Measurements from ENCODE around the gene CAPN5. TPM values are rescaled to one million over a fixed set of nuclear protein-coding genes. Genes with fewer than 3 reads are reported as not detected.

The CAPN5 gene
- total and polyA plus RNA-seq, 2 of the 13 experiments (the other 11 are each of a cell fraction or from before 2014, with no cell fraction given), result 0.27 to 1.2 TPM

DNA sequence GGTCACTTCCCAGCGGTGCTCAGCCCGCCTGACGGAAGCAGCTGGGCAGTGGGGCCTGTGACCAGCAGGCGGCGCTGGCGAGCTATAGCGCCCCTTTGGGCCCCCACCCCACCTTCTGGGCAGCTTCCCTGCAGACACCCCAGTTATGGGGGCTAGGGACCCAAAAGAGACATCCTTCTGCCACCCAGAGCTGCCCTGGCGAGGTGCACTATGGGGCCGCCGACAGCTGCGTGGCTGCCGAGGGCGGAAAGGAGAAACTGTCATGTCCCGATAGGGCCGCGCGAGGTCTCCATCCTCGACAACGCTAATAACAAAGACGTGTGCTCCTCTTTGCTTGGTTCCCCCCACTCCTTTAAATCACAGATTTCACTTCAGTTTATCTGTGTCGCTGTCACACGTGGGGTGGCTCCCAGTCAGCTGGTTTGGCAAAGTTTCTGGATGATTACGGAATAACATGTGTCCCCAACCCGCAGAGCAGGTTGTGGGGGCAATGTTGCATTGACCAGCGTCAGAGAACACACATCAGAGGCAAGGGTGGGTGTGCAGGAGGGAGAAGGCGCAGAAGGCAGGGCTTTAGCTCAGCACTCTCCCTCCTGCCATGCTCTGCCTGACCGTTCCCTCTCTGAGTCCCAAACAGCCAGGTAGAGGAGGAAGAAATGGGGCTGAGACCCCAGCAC, 60.6 kb downstream of the CAPN5 start (continued):
- TF ChIP-seq ZBTB7B (CRISPR knock-in tag; IDR thresholded peaks at IDR 0.05), result peak; percentile 69; the same call in 1 of the 2 replicates
- TF ChIP-seq NFYC (CRISPR knock-in tag; IDR thresholded peaks at IDR 0.05), result 0 out of 2 replicates have a peak, but pooled peaks have one; percentile 12
- TF ChIP-seq ZNF614 (CRISPR knock-in tag; IDR thresholded peaks at IDR 0.05; ENCODE audit: borderline replicate concordance), result 0 out of 2 replicates have a peak, but pooled peaks have one; percentile 14
- no peak for TF ChIP-seq ETV6 (CRISPR knock-in tag; conservative IDR thresholded peaks at IDR 0.05)
- TF ChIP-seq, protein P1, sequence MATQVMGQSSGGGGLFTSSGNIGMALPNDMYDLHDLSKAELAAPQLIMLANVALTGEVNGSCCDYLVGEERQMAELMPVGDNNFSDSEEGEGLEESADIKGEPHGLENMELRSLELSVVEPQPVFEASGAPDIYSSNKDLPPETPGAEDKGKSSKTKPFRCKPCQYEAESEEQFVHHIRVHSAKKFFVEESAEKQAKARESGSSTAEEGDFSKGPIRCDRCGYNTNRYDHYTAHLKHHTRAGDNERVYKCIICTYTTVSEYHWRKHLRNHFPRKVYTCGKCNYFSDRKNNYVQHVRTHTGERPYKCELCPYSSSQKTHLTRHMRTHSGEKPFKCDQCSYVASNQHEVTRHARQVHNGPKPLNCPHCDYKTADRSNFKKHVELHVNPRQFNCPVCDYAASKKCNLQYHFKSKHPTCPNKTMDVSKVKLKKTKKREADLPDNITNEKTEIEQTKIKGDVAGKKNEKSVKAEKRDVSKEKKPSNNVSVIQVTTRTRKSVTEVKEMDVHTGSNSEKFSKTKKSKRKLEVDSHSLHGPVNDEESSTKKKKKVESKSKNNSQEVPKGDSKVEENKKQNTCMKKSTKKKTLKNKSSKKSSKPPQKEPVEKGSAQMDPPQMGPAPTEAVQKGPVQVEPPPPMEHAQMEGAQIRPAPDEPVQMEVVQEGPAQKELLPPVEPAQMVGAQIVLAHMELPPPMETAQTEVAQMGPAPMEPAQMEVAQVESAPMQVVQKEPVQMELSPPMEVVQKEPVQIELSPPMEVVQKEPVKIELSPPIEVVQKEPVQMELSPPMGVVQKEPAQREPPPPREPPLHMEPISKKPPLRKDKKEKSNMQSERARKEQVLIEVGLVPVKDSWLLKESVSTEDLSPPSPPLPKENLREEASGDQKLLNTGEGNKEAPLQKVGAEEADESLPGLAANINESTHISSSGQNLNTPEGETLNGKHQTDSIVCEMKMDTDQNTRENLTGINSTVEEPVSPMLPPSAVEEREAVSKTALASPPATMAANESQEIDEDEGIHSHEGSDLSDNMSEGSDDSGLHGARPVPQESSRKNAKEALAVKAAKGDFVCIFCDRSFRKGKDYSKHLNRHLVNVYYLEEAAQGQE (IDR thresholded peaks at IDR 0.05; ENCODE audit: borderline replicate concordance in 1 of 2, low read depth in 1 of 2, low read length in 2 of 2), result no peak
- no peak for TF ChIP-seq KLF11 (CRISPR knock-in tag; IDR thresholded peaks at IDR 0.05)
- 0 out of 2 replicates have a peak, but pooled peaks have one; percentile 41 for TF ChIP-seq ZFP37 (CRISPR knock-in tag; IDR thresholded peaks at IDR 0.05; ENCODE audit: borderline replicate concordance)
- TF ChIP-seq, protein P2, sequence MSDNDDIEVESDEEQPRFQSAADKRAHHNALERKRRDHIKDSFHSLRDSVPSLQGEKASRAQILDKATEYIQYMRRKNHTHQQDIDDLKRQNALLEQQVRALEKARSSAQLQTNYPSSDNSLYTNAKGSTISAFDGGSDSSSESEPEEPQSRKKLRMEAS (IDR thresholded peaks at IDR 0.05), result peak; percentile 50
- TF ChIP-seq ZNF570 (CRISPR knock-in tag; IDR thresholded peaks at IDR 0.05; ENCODE audit: borderline replicate concordance), result no peak
- TF ChIP-seq, protein P3, sequence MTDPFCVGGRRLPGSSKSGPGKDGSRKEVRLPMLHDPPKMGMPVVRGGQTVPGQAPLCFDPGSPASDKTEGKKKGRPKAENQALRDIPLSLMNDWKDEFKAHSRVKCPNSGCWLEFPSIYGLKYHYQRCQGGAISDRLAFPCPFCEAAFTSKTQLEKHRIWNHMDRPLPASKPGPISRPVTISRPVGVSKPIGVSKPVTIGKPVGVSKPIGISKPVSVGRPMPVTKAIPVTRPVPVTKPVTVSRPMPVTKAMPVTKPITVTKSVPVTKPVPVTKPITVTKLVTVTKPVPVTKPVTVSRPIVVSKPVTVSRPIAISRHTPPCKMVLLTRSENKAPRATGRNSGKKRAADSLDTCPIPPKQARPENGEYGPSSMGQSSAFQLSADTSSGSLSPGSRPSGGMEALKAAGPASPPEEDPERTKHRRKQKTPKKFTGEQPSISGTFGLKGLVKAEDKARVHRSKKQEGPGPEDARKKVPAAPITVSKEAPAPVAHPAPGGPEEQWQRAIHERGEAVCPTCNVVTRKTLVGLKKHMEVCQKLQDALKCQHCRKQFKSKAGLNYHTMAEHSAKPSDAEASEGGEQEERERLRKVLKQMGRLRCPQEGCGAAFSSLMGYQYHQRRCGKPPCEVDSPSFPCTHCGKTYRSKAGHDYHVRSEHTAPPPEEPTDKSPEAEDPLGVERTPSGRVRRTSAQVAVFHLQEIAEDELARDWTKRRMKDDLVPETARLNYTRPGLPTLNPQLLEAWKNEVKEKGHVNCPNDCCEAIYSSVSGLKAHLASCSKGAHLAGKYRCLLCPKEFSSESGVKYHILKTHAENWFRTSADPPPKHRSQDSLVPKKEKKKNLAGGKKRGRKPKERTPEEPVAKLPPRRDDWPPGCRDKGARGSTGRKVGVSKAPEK (CRISPR knock-in tag; IDR thresholded peaks at IDR 0.05; ENCODE audit: borderline replicate concordance), result 0 out of 2 replicates have a peak, but pooled peaks have one; percentile 24
- no peak for TF ChIP-seq ZNF253 (CRISPR knock-in tag; IDR thresholded peaks at IDR 0.05; ENCODE audit: borderline replicate concordance)
- peak; percentile 38; the same call in 1 of the 2 replicates for TF ChIP-seq NRL (CRISPR knock-in tag; IDR thresholded peaks at IDR 0.05; ENCODE audit: borderline replicate concordance)
- TF ChIP-seq MXI1 (IDR thresholded peaks at IDR 0.05; ENCODE audit: borderline replicate concordance, low read depth, low read length), result peak; percentile 43; the same call in 2 of the 3 replicates
- TF ChIP-seq ZNF879 (CRISPR knock-in tag; IDR thresholded peaks at IDR 0.05), result no peak
- TF ChIP-seq ZNF616 (CRISPR knock-in tag; IDR thresholded peaks at IDR 0.05; ENCODE audit: low read depth), result no peak; the same call in 1 of the 2 replicates
- TF ChIP-seq, protein P4, sequence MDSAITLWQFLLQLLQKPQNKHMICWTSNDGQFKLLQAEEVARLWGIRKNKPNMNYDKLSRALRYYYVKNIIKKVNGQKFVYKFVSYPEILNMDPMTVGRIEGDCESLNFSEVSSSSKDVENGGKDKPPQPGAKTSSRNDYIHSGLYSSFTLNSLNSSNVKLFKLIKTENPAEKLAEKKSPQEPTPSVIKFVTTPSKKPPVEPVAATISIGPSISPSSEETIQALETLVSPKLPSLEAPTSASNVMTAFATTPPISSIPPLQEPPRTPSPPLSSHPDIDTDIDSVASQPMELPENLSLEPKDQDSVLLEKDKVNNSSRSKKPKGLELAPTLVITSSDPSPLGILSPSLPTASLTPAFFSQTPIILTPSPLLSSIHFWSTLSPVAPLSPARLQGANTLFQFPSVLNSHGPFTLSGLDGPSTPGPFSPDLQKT (CRISPR knock-in tag; IDR thresholded peaks at IDR 0.05; ENCODE audit: borderline replicate concordance), result no peak
- no peak; the same call in none of the 2 replicates for TF ChIP-seq HDAC1 (CRISPR knock-in tag; IDR thresholded peaks at IDR 0.05)
- no peak for TF ChIP-seq ZNF354B (CRISPR knock-in tag; IDR thresholded peaks at IDR 0.05)
- no peak; the same call in 1 of the 2 replicates for TF ChIP-seq KLF12 (CRISPR knock-in tag; IDR thresholded peaks at IDR 0.05; ENCODE audit: borderline replicate concordance)
- TF ChIP-seq ASH2L (IDR thresholded peaks at IDR 0.05; ENCODE audit: insufficient read length, low read depth, low read length), result peak; percentile 16
- peak; percentile 65; the same call in 1 of the 2 replicates for TF ChIP-seq GZF1 (CRISPR knock-in tag; IDR thresholded peaks at IDR 0.05)

All from HepG2 (cell line).